ENCODE data around the gene PLA2G15. TPM values are rescaled to one million over a fixed set of nuclear protein-coding genes. Genes with fewer than 3 reads are reported as not detected.

The PLA2G15 gene
- total and polyA plus RNA-seq, 5 donors from 2014 or later, result 7.5 to 10.3 (median 9.4) TPM

DNA sequence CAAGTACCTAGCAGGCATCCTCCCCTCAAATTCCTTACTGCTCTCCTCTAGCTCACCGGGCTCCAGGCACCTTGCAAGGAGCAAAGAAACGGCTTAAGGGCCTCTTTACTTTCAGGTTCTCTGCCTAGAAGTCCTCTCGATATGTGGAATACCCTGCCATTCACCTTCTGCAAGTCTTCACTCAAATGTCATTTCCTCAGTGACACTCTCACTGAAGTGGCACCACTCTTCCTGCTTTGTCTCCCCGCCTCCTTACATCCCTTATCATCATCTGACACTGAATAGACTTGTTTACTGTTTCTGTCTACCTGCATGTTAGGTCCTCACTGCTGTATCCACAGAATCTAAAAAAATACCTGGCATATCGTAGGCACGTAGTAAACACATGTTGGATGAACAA is 64.6 kb downstream of the PLA2G15 start:
- Mint-ChIP-seq H3K27ac (peak overlapping the region; percentile 92 to 98 (median 93)), H3K27me3 (no peaks in the 10 kb centered on the region), H3K9me3 (no peaks in the 10 kb centered on the region), H3K36me3 (peaks cover 28% of the 10 kb centered on the region), H3K4me1 (peaks cover 19 to 72% (median 37%) of the 10 kb centered on the region in 4 donors), H3K4me3 (peak overlapping the region; percentile 98 to 99 (median 98))
- DNase-seq (peak in 2 of 3 donors; percentile 13 to 65), ATAC-seq (ENCODE audit: low read depth in 2 of 2) (no peak)
- H3K4me1 ChIP-seq (ENCODE audit: control insufficient read depth, insufficient read depth, low read length, poor library complexity, severe bottlenecking), result peaks cover 41% of the 10 kb centered on the region
- peaks cover 39% of the 10 kb centered on the region for H3K36me3 ChIP-seq (ENCODE audit: control insufficient read depth, insufficient read depth, low read length)
- peak overlapping the region; percentile 82 for H3K27ac ChIP-seq (ENCODE audit: insufficient read depth, low read length, poor library complexity, severe bottlenecking)
- H3K27me3 ChIP-seq (ENCODE audit: control insufficient read depth, insufficient read depth, low read length), result no peaks in the 10 kb centered on the region
- H3K9me3 ChIP-seq (ENCODE audit: control insufficient read depth in 2 of 2, low read length in 2 of 2), result no peaks in the 10 kb centered on the region
- H3K4me3 ChIP-seq (ENCODE audit: low read depth, low read length), result peak overlapping the region; percentile 81

DNA sequence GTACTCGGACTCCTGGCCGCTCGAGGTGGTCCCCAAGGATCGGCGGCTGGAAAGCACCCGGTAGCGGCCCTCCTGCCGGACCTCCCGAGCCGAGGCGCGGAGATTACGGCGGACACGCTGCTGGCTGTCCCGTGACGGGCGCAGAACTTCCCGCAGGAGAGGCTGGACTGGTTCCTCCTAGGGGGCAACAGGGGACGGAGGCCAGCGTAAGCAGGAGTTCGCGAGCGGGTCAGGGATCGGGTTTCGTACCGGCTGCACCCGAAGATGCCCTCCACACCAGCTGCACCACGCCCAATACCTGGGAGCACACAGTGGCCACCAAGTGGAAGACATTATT is 65.2 kb downstream of the PLA2G15 start:
- Mint-ChIP-seq H3K4me3 (peak overlapping the region; percentile 98 to 99 (median 98)), H3K36me3 (peaks cover 23% of the 10 kb centered on the region), H3K27ac (peak overlapping the region; percentile 92 to 98 (median 98)), H3K4me1 (peaks cover 23 to 67% (median 36%) of the 10 kb centered on the region in 4 donors), H3K27me3 (no peaks in the 10 kb centered on the region), H3K9me3 (no peaks in the 10 kb centered on the region)
- peak overlapping the region; percentile 82 for H3K27ac ChIP-seq (ENCODE audit: insufficient read depth, low read length, poor library complexity, severe bottlenecking)
- peaks cover 41% of the 10 kb centered on the region for H3K4me1 ChIP-seq (ENCODE audit: control insufficient read depth, insufficient read depth, low read length, poor library complexity, severe bottlenecking)
- H3K36me3 ChIP-seq (ENCODE audit: control insufficient read depth, insufficient read depth, low read length), result peaks cover 39% of the 10 kb centered on the region
- H3K9me3 ChIP-seq (ENCODE audit: control insufficient read depth in 2 of 2, low read length in 2 of 2), result no peaks in the 10 kb centered on the region
- H3K4me3 ChIP-seq (ENCODE audit: low read depth, low read length), result peak overlapping the region; percentile 81
- no peaks in the 10 kb centered on the region for H3K27me3 ChIP-seq (ENCODE audit: control insufficient read depth, insufficient read depth, low read length)
- ATAC-seq (ENCODE audit: low read depth in 2 of 2), result no peak
- DNase-seq, result no peak

Other genes starting within 250 kb of the PLA2G15 start
- gene DPEP2, start 245.9 kb upstream of the PLA2G15 start, total RNA-seq, result 52.4 TPM
- gene DPEP2, start 245.9 kb upstream of the PLA2G15 start, polyA plus RNA-seq, result 10 to 100 TPM; 52.2 to 70.0 (median 63.4) TPM
- gene DPEP2NB, start 229.5 kb upstream of the PLA2G15 start, total RNA-seq, result not detected
- not detected for gene DPEP2NB, start 229.5 kb upstream of the PLA2G15 start, polyA plus RNA-seq
- gene DDX28, start 222.1 kb upstream of the PLA2G15 start, total RNA-seq, result 14.9 TPM
- 10 to 100 TPM; 48.0 to 68.2 (median 63.9) TPM for gene DDX28, start 222.1 kb upstream of the PLA2G15 start, polyA plus RNA-seq
- 15.2 TPM for gene DUS2, start 222.1 kb upstream of the PLA2G15 start, total RNA-seq
- 10 to 100 TPM in 2 of 4 donors, 1 to 10 TPM in 2; 7.7 to 11.5 (median 10.3) TPM for gene DUS2, start 222.1 kb upstream of the PLA2G15 start, polyA plus RNA-seq
- 115 TPM for gene NFATC3, start 160.0 kb upstream of the PLA2G15 start, total RNA-seq
- 10 to 100 TPM; 52.0 to 67.5 (median 56.6) TPM for gene NFATC3, start 160.0 kb upstream of the PLA2G15 start, polyA plus RNA-seq
- gene ESRP2, start 9.2 kb upstream of the PLA2G15 start, total RNA-seq, result not detected
- gene ESRP2, start 9.2 kb upstream of the PLA2G15 start, polyA plus RNA-seq, result under 1 TPM; 0.10 to 0.99 (median 0.33) TPM
- 141 TPM for gene SLC7A6, start 19.2 kb downstream of the PLA2G15 start, total RNA-seq
- 10 to 100 TPM; 10.7 to 21.4 (median 17.4) TPM for gene SLC7A6, start 19.2 kb downstream of the PLA2G15 start, polyA plus RNA-seq
- 38.4 TPM for gene SLC7A6OS, start 65.6 kb downstream of the PLA2G15 start, total RNA-seq
- 10 to 100 TPM; 23.7 to 28.0 (median 26.8) TPM for gene SLC7A6OS, start 65.6 kb downstream of the PLA2G15 start, polyA plus RNA-seq
- 53.8 TPM for gene PRMT7, start 65.6 kb downstream of the PLA2G15 start, total RNA-seq
- gene PRMT7, start 65.6 kb downstream of the PLA2G15 start, polyA plus RNA-seq, result 10 to 100 TPM; 32.4 to 34.8 (median 34.1) TPM
- gene SMPD3, start 203.1 kb downstream of the PLA2G15 start, total RNA-seq, result 16.1 TPM
- 10 to 100 TPM in 3 of 4 donors, 1 to 10 TPM in 1; 7.1 to 20.3 (median 18.6) TPM for gene SMPD3, start 203.1 kb downstream of the PLA2G15 start, polyA plus RNA-seq

Measured in CD4-positive, CD25-positive, alpha-beta regulatory T cell (primary cell).